ENCODE results near the gene TBCD. TPM values are rescaled to one million over a fixed set of nuclear protein-coding genes. Genes with fewer than 3 reads are reported as not detected.

Gene TBCD
- polyA plus RNA-seq, 1 donor from 2014 or later: 67.2 TPM

GRCh38 chr17:82802075-82802780, 50.4 kb downstream of the TBCD start:
- H2AFZ ChIP-seq (ENCODE audit: low read depth, low read length): no peak overlapping the region
- TF ChIP-seq MXI1 (conservative IDR thresholded peaks at IDR 0.05; ENCODE audit: poor library complexity, severe bottlenecking) (no peak), POLR2AphosphoS5 (IDR thresholded peaks at IDR 0.05) (no peak), RAD21 (conservative IDR thresholded peaks at IDR 0.05) (no peak)
- no peak overlapping the region for H3K27ac ChIP-seq (ENCODE audit: low read length)
- no peaks in the 10 kb centered on the region for H3F3A ChIP-seq (ENCODE audit: insufficient read depth, low read length, poor library complexity, severe bottlenecking)
- no peaks in the 10 kb centered on the region for H3K9me2 ChIP-seq (ENCODE audit: insufficient read depth, low read length)
- H3K4me2 ChIP-seq (ENCODE audit: low read length): no peak overlapping the region
- no peaks in the 10 kb centered on the region for H3K9me3 ChIP-seq (ENCODE audit: low read length)
- H3K9ac ChIP-seq (ENCODE audit: low read length): no peak overlapping the region
- H3K27me3 ChIP-seq (ENCODE audit: insufficient read depth, low read depth, low read length): no peaks in the 10 kb centered on the region
- H3K79me2 ChIP-seq (replicated peaks; ENCODE audit: insufficient read depth, low read length): no peaks in the 10 kb centered on the region
- no peaks in the 10 kb centered on the region for H4K20me1 ChIP-seq (ENCODE audit: insufficient read depth)
- no peaks in the 10 kb centered on the region for H3K36me3 ChIP-seq (ENCODE audit: insufficient read depth, low read length)
- no peak overlapping the region for H3K4me3 ChIP-seq (ENCODE audit: low read length)

- H4K20me1 ChIP-seq (ENCODE audit: insufficient read depth): no peaks in the 10 kb centered on the region
- H2AFZ ChIP-seq (ENCODE audit: low read depth, low read length): no peak overlapping the region
- no peak overlapping the region for H3K4me3 ChIP-seq (ENCODE audit: low read length)
- TF ChIP-seq POLR2AphosphoS5 (IDR thresholded peaks at IDR 0.05) (no peak), MXI1 (conservative IDR thresholded peaks at IDR 0.05; ENCODE audit: poor library complexity, severe bottlenecking) (no peak), EZH2 (IDR thresholded peaks at IDR 0.05; ENCODE audit: borderline replicate concordance, insufficient read depth, low read length, poor library complexity, severe bottlenecking) (no peak), CTCF (IDR thresholded peaks at IDR 0.05; ENCODE audit: poor library complexity, severe bottlenecking) (no peak), TAF1 (IDR thresholded peaks at IDR 0.05; ENCODE audit: low read depth) (no peak), EP300 (conservative IDR thresholded peaks at IDR 0.05; ENCODE audit: poor library complexity, severe bottlenecking) (no peak), REST (IDR thresholded peaks at IDR 0.05; ENCODE audit: borderline replicate concordance) (no peak)
- no peaks in the 10 kb centered on the region for H3K27me3 ChIP-seq (ENCODE audit: insufficient read depth, low read depth, low read length)
- no peak overlapping the region for H3K27ac ChIP-seq (ENCODE audit: low read length)
- H3K4me2 ChIP-seq (ENCODE audit: low read length): no peak overlapping the region
- H3K9ac ChIP-seq (ENCODE audit: low read length): no peak overlapping the region
- no peaks in the 10 kb centered on the region for H3K9me3 ChIP-seq (ENCODE audit: low read length)
- no peaks in the 10 kb centered on the region for H3K9me2 ChIP-seq (ENCODE audit: insufficient read depth, low read length)
- no peaks in the 10 kb centered on the region for H3K36me3 ChIP-seq (ENCODE audit: insufficient read depth, low read length)
- H3K79me2 ChIP-seq (replicated peaks; ENCODE audit: insufficient read depth, low read length): no peaks in the 10 kb centered on the region
- no peaks in the 10 kb centered on the region for H3F3A ChIP-seq (ENCODE audit: insufficient read depth, low read length, poor library complexity, severe bottlenecking)
These were observed 51.3 kb downstream of the TBCD start for GRCh38 chr17:82803185-82803584.

- Histone ChIP-seq H3K79me2 (replicated peaks; ENCODE audit: insufficient read depth, low read length) (no peaks in the 10 kb centered on the region), H3F3A (ENCODE audit: insufficient read depth, low read length, poor library complexity, severe bottlenecking) (no peaks in the 10 kb centered on the region), H3K9me3 (ENCODE audit: low read length) (no peaks in the 10 kb centered on the region), H2AFZ (ENCODE audit: low read depth, low read length) (no peak overlapping the region), H3K4me2 (ENCODE audit: low read length) (no peak overlapping the region), H3K27ac (ENCODE audit: low read length) (no peak overlapping the region), H3K27me3 (ENCODE audit: insufficient read depth, low read depth, low read length) (no peaks in the 10 kb centered on the region), H3K9me2 (ENCODE audit: insufficient read depth, low read length) (no peaks in the 10 kb centered on the region), H3K9ac (ENCODE audit: low read length) (no peak overlapping the region), H3K4me3 (ENCODE audit: low read length) (no peak overlapping the region), H4K20me1 (ENCODE audit: insufficient read depth) (no peaks in the 10 kb centered on the region), H3K36me3 (ENCODE audit: insufficient read depth, low read length) (no peaks in the 10 kb centered on the region)
- TF ChIP-seq SMC3 (conservative IDR thresholded peaks at IDR 0.05; ENCODE audit: poor library complexity): no peak
- no peak for TF ChIP-seq CTCF (IDR thresholded peaks at IDR 0.05; ENCODE audit: poor library complexity, severe bottlenecking)
- TF ChIP-seq RAD21 (conservative IDR thresholded peaks at IDR 0.05): no peak
- TF ChIP-seq EP300 (conservative IDR thresholded peaks at IDR 0.05; ENCODE audit: poor library complexity, severe bottlenecking): no peak
- TF ChIP-seq REST (IDR thresholded peaks at IDR 0.05; ENCODE audit: borderline replicate concordance): no peak
- TF ChIP-seq MXI1 (conservative IDR thresholded peaks at IDR 0.05; ENCODE audit: poor library complexity, severe bottlenecking): no peak
- TF ChIP-seq POLR2AphosphoS5 (IDR thresholded peaks at IDR 0.05): no peak
- no peak for TF ChIP-seq EZH2 (IDR thresholded peaks at IDR 0.05; ENCODE audit: borderline replicate concordance, insufficient read depth, low read length, poor library complexity, severe bottlenecking)
- no peak for TF ChIP-seq TAF1 (IDR thresholded peaks at IDR 0.05; ENCODE audit: low read depth)
These were observed 51.7 kb downstream of the TBCD start for GRCh38 chr17:82803606-82804005.

All from neural cell (in vitro differentiated cells).